NCI-H2081 (cell line): ENCODE data around the gene ADAMTSL1.

Experiments
- DNase-seq, 2 experiments: peaks; one replicate each; lab custom pipeline; 2025; lab: John Stamatoyannopoulos, UW

The ADAMTSL1 gene

GRCh38 chr9:18501949-18502348 lies 28.0 kb downstream of the ADAMTSL1 start:
- no peak for DNase-seq

- no peak for DNase-seq
Observed at GRCh38 chr9:18502546-18502945, 28.6 kb downstream of the ADAMTSL1 start.

GRCh38 chr9:18504707-18505106 lies 30.8 kb downstream of the ADAMTSL1 start:
- DNase-seq = no peak

GRCh38 chr9:18507151-18507550 lies 33.2 kb downstream of the ADAMTSL1 start:
- DNase-seq = no peak

- no peak for DNase-seq
Observed at GRCh38 chr9:18516514-18516913, 42.6 kb downstream of the ADAMTSL1 start.

DNA sequence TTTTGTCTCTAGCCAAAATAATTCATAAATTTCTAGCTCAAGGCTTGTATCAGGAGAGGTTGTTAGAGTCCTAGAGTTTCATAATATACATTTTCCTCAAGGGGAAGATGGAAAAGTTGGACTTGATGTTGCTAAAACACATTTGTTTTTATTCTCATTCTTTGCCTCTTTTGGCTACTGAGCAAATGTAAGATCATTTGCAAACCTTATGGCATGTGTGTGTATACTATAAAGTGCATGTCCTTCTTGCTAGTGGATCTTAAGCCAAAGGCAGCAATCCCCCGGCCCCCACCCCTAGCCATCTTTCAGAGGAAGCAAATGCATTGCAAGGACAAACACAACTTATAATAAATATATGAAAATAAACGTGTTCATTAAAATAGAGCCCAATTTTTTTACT lies 43.0 kb downstream of the ADAMTSL1 start:
- DNase-seq = no peak

GRCh38 chr9:18520416-18521047 lies 46.6 kb downstream of the ADAMTSL1 start:
- DNase-seq = peak; percentile 2 to 37

DNA sequence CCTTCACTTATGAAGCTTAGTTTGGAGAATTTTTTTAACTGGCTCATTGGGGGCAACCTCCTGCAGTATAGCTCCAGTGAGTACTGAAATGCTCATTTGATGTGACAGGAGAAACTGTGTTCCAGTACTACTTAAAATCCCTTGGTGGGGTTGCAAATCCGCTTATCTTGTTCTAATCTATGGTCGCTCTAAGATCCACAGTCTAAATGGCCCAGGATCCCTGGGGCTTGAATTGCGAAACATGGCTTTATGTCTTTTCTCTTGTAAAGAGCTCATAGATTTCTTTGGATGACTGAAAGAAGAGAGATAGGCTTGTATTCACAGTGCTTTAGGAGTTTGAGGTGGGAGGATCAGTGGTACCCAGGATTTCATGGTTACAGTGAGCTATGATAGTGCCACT lies 52.7 kb downstream of the ADAMTSL1 start:
- DNase-seq = no peak

GRCh38 chr9:18531136-18532065 lies 57.4 kb downstream of the ADAMTSL1 start:
- DNase-seq = no peak

DNA sequence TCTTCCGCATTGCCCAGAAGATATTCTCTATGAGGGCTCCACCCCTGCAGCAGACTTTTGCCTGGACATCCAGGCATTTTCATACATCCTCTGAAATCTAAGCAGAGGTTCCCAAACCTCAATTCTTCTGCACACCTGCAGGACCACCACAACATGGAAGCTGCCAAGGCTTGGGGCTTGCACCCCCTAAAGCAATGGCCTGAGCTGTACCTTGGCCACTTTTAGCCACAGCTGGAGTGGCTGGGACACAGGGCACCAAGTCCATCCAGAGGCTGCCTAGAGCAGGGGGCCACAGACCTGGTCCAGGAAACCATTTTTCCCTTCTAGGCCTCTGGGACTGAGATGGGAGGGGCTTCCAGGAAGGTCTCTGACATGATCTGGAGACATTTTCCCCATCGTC lies 60.7 kb downstream of the ADAMTSL1 start:
- no peak for DNase-seq

DNA sequence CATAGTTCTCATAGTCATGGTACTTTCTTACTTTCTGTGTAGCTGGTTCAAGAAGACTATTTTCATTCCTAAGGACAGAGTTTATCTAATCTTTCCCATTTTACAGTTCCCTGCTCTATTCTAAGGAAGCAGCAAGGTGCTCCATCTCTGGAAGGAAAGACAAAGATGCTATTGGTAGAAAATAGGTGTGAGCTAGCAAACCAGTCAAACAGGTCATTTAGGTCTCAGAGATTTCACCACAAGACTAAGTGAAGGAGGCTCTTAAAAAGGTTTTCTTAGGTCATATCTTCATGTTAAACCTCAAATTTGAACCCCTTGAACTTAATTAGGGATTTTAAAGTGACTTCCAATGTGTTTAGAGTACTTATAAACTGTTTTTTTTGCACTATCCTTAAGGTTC lies 62.6 kb downstream of the ADAMTSL1 start:
- DNase-seq = no peak

GRCh38 chr9:18539203-18539693 lies 65.3 kb downstream of the ADAMTSL1 start:
- no peak for DNase-seq

GRCh38 chr9:18542837-18543405 lies 69.0 kb downstream of the ADAMTSL1 start:
- no peak for DNase-seq

DNA sequence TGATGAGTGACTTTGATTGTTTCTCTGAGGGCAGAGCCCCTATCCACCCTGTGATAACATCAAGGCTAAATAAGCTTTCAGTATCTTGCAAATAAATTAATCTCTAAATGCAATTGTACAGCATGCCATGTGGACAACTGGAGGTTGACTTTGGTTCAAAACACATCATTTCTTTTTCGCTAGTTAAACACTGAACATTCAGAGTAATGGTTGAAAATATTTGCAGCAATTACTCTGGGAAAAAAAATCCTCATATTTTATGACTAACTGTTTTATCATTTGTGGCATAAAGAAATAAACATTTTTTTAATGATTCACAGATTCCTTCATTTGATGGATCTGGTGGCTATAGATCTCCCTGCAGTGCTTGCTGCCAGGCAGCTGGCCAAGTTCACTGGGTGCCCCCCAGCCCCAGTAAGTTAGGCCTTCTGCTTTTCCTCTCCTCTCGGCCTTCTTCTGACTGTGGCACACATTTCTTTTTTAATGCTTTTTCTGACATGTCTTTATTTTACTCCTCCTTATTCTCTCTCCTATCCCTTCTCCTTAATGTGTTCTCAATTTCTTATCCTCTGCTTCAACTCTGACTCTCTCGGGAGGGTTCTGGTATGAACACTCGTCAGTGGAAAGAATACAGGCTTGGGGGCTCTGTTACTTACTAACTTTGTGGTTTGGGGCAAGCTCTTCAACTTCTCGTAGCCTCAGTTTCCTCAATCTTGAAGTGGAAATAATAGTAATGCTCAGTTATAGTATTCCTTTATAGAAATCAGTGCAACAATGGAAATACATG lies 69.6 kb downstream of the ADAMTSL1 start:
- no peak for DNase-seq

DNA sequence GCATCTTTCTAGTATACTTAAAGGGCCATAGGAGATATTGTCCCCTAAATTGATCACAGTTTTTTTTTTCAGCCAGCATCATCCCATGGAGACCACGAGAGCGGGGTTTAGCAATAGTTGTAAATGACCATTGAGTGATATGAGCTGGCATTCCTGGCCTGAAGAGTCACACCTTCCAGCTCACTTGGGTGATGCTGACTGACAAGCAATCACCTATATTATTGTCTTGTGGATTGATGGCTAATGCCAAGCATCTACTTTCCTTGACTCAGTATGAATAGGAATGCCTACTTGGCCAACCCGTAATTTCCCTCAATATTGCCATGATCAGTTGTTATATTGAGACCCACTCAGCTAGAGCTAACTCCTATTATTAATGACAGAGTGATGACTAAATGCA lies 70.5 kb downstream of the ADAMTSL1 start:
- no peak for DNase-seq

GRCh38 chr9:18545636-18546360 lies 71.8 kb downstream of the ADAMTSL1 start:
- DNase-seq = no peak

DNA sequence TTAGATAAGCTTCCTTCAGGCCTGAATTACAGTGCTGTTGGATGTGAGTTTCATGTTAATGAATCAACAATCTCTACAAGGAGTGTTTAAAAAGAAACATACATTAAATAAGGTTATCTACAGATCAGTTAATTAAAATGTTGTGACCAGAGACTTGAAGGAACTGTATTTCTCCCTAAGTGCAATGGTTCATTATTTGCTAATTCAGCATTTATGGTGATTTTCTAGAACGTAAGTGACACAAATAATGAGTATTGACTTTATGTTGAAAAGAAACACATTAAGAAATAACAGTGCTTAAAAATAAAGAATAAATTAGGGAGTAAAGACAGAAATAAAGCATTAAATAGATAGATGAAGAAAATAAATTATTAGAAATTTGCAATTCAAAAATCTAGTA lies 74.5 kb downstream of the ADAMTSL1 start:
- DNase-seq = no peak

GRCh38 chr9:18549772-18550171 lies 75.8 kb downstream of the ADAMTSL1 start:
- no peak for DNase-seq

- no peak for DNase-seq
Observed at GRCh38 chr9:18550286-18550685, 76.3 kb downstream of the ADAMTSL1 start.

- DNase-seq = no peak
Observed at GRCh38 chr9:18554244-18554643, 80.3 kb downstream of the ADAMTSL1 start.

GRCh38 chr9:18555105-18555883 lies 81.3 kb downstream of the ADAMTSL1 start:
- DNase-seq = no peak
